Right lobe of liver (tissue), 6 donors: ENCODE data around the gene AAMP. TPM values are rescaled to one million over a fixed set of nuclear protein-coding genes. Genes with fewer than 3 reads are reported as not detected.

Experiments used
- ATAC-seq, 4 donors: fragments of 200-7000 bp; cut with Tn5 transposase; one replicate each; pipeline ENCODE4 v1.9.1; 2020; ENCODE audit warnings: mild to moderate bottlenecking in 4 of 4, moderate library complexity in 4 of 4
- DNase-seq, 3 donors: peaks; one replicate each; pipeline ENCODE4 v3.0.0-alpha.2; 2020
- H3K27ac ChIP-seq, 3 donors: fragments of 200-600 bp; one replicate each; pipeline ENCODE4 v1.8.0; 2022
- H3K27me3 ChIP-seq, 2 donors: fragments of 200-600 bp; one replicate each; pipeline ENCODE4 v1.8.0; 2022
- H3K36me3 ChIP-seq, 4 donors: fragments of 200-600 bp; sonication (generic) in 1 of 4; one replicate each; pipeline versions ENCODE4 v1.5.1 to v1.8.0; 2017 to 2022; ENCODE audit warnings: control low read depth in 1 of 4
- H3K4me1 ChIP-seq, 4 donors: fragments of 200-600 bp; sonication (generic) in 1 of 4; one replicate each; pipeline versions ENCODE4 v1.5.1 to v1.8.0; 2017 to 2022; ENCODE audit warnings: control low read depth in 1 of 4
- H3K4me3 ChIP-seq, 3 donors: fragments of 200-600 bp; one replicate each; pipeline ENCODE4 v1.8.0; 2022
- H3K9me3 ChIP-seq, 4 donors: fragments of 200-600 bp; sonication (generic) in 1 of 4; one replicate each; pipeline versions ENCODE4 v1.5.1 to v1.8.0; 2017 to 2022; ENCODE audit warnings: control low read depth in 1 of 4
- POLR2A ChIP-seq: fragments of 450-650 bp; IDR thresholded peaks from one replicate; pipeline ENCODE4 v1.6.1; 2017; ENCODE audit warnings: antibody characterized with exemption, mild to moderate bottlenecking
- WGBS: methylation state at CpG from one replicate; pipeline ENCODE4 v1.1.6; 2018; ENCODE audit warnings: low coverage, low lambda C conversion rate; ENCODE audit not compliant: insufficient coverage; ENCODE audit errors: missing lambda C conversion rate; 5-methylcytosine and 5-hydroxymethylcytosine counted together
- intact Hi-C, 2 donors: fragments of 100-400 bp; cut with DNase I; formaldehyde crosslinking; loops; one replicate each; pipeline versions ENCODE4 v1.11.2 to v1.14.1; 2022
- total RNA-seq, 6 experiments: library from RNA; depleted of rRNA in 2 of 6; stranded (reverse); fragments of >200 nt in 2 of 6; fragmentation: NEBNext Ultra II Directional in 3 of 6; extraction: Animal tissue kit (Norgen Biotek cat#: 25700) in 3 of 6; gene quantifications; one replicate each; pipeline versions ENCODE4 v1.1.0 to v1.2.4, GENCODE V29; 2016 to 2023
- TF ChIP-seq, protein P1 (sequence below), 4 donors: fragments of 200-600 bp in 3 of 4; fragments of 450-650 bp in 1 of 4; IDR thresholded peaks; one replicate each; pipeline versions ENCODE4 v1.5.1 to v1.8.0; 2016 to 2022; ENCODE audit warnings: antibody characterized with exemption in 4 of 4, mild to moderate bottlenecking in 2 of 4
- donor health status: DM: no; HTN: yes; CAD: no.
- donor health status: DM: no; HTN: no; CAD: no.
- donor health status: DM: no; HTN: no; CAD: no.
- donor health status: DM: no; HTN: yes; CAD: no.
- donor health status: DM: no; HTN: yes; CAD: no.

The AAMP gene
- total RNA-seq, 6 experiments from 2014 or later, result 40.0 to 99.5 (median 45.2) TPM

DNA sequence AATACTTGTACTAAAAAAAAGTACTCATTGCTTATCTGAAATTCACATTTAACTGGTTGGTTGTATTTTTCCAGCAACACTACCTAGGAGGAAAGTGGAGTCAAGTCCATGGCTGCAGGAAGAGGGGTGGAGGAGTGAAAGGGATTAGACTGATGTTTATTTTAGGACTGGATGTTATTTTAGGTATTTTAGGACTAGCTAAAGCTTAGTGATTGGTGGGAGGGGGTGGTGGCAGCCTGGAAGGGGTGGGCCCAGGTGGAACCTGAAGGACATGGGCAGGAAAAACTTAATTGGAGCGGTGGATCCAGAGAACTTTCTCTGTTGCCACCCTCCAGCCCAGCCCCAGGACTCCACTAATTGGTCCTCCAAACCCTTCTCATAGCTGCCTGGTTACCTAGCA, 26.3 kb upstream of the AAMP start:
- 100% methylated on average over 1 of the region's 1 CpG for WGBS
- intact Hi-C loops, result no loop called here
- ATAC-seq (no peak), DNase-seq (no peak)
- H3K9me3 ChIP-seq, result no peaks in the 10 kb centered on the region
- peaks cover 0 to 38% (median 17%) of the 10 kb centered on the region in 4 donors for H3K4me1 ChIP-seq
- H3K36me3 ChIP-seq, result no peaks in the 10 kb centered on the region
- no peaks in the 10 kb centered on the region for H3K27me3 ChIP-seq
- H3K4me3 ChIP-seq, result no peak overlapping the region
- H3K27ac ChIP-seq, result peak overlapping the region in 1 of 3 donors; percentile 31
- TF ChIP-seq, protein P1, sequence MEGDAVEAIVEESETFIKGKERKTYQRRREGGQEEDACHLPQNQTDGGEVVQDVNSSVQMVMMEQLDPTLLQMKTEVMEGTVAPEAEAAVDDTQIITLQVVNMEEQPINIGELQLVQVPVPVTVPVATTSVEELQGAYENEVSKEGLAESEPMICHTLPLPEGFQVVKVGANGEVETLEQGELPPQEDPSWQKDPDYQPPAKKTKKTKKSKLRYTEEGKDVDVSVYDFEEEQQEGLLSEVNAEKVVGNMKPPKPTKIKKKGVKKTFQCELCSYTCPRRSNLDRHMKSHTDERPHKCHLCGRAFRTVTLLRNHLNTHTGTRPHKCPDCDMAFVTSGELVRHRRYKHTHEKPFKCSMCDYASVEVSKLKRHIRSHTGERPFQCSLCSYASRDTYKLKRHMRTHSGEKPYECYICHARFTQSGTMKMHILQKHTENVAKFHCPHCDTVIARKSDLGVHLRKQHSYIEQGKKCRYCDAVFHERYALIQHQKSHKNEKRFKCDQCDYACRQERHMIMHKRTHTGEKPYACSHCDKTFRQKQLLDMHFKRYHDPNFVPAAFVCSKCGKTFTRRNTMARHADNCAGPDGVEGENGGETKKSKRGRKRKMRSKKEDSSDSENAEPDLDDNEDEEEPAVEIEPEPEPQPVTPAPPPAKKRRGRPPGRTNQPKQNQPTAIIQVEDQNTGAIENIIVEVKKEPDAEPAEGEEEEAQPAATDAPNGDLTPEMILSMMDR (IDR thresholded peaks at IDR 0.05), result no peak
- no peak for TF ChIP-seq POLR2A

DNA sequence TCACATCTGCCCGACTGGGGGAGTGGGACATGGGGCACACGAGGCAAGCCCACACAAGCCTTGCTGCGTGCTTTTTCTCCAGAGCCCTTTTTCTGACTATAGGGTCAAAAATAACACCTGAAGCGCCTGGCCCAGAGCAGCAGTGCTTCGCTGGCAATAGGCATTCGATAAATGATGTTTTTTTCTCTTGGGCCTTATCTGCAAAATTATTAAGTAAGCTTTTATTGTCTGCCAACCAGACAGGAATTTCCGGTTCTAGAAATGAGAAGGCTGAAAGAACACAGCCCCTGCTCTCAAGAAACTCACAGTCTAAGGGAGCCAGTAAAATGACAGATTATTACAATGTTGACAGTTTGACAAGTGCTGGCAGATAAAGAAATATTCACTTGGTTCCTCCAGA, 25.1 kb upstream of the AAMP start:
- H3K27ac ChIP-seq, result peak overlapping the region; percentile 38 to 99 (median 43)
- H3K4me3 ChIP-seq, result no peak overlapping the region
- WGBS, result 45% methylated on average over 5 of the region's 7 CpGs
- DNase-seq, result no peak
- no peaks in the 10 kb centered on the region for H3K27me3 ChIP-seq
- TF ChIP-seq, protein P1 (IDR thresholded peaks at IDR 0.05), result no peak
- no peak for TF ChIP-seq POLR2A
- no peaks in the 10 kb centered on the region for H3K36me3 ChIP-seq
- no peaks in the 10 kb centered on the region for H3K9me3 ChIP-seq
- ATAC-seq, result no peak
- H3K4me1 ChIP-seq, result peaks cover 0 to 49% (median 21%) of the 10 kb centered on the region in 4 donors
- intact Hi-C loops, result no loop called here

GRCh38 chr2:218294430-218295022, 24.6 kb upstream of the AAMP start:
- H3K9me3 ChIP-seq, result no peaks in the 10 kb centered on the region
- DNase-seq (no peak), ATAC-seq (no peak)
- intact Hi-C loops, result no loop called here
- H3K4me3 ChIP-seq, result no peak overlapping the region
- peaks cover 0 to 54% (median 23%) of the 10 kb centered on the region in 4 donors for H3K4me1 ChIP-seq
- no peaks in the 10 kb centered on the region for H3K27me3 ChIP-seq
- H3K27ac ChIP-seq, result peak overlapping the region; percentile 38 to 99 (median 43)
- 85% methylated on average over 2 of the region's 5 CpGs for WGBS
- TF ChIP-seq, protein P1 (IDR thresholded peaks at IDR 0.05), result no peak
- TF ChIP-seq POLR2A, result no peak
- no peaks in the 10 kb centered on the region for H3K36me3 ChIP-seq

DNA sequence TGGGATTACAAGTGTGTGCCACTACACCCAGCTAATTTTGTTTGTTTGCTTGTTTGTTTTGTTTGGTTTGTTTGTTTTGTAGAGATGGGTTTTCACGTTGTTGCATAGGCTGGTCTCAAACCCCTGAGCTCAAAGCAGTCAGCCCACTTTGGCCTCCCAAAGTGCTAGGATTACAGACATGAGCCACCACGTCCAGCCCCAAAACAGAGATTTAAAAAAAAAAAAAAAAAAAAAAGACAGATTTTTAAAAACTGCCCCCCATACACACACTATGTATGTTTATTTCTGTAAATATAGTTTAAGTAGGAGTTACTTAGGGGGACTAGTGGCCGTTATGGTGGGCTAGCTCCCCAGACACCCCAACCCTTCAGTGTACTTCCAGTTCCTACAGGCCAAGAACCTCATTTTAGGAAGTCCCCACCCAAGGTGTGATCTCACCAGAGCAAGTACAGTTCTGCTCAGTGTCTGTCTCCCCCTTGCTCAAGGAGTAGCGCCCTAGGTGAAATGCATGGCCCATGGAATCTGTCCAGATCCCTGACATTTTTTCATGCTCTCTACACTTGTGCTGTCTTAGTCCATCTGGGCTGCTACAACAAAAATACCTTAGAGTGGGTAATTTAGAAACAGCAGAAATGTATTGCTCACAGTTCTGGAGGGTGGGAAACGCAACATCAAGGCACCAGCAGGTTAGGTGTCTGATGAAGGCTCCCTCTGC, 23.9 kb upstream of the AAMP start:
- no peak for ATAC-seq
- no peak for DNase-seq
- Histone ChIP-seq H3K9me3 (no peaks in the 10 kb centered on the region), H3K4me3 (no peak overlapping the region), H3K36me3 (no peaks in the 10 kb centered on the region), H3K4me1 (peaks cover 0 to 61% (median 28%) of the 10 kb centered on the region in 4 donors), H3K27ac (peak overlapping the region; percentile 95 to 100 (median 99)), H3K27me3 (no peaks in the 10 kb centered on the region)
- TF ChIP-seq POLR2A, result no peak
- TF ChIP-seq, protein P1 (IDR thresholded peaks at IDR 0.05), result no peak
- 43% methylated on average over 5 of the region's 5 CpGs for WGBS
- intact Hi-C loops, result no loop called here
